Measurements from ENCODE around the gene KANK3.
"Not testable (repeated sequence)": the region's sequence is repeated elsewhere in the genome, so short reads cannot be mapped to it uniquely, and the experiment has no call there.

KANK3 gene

DNA sequence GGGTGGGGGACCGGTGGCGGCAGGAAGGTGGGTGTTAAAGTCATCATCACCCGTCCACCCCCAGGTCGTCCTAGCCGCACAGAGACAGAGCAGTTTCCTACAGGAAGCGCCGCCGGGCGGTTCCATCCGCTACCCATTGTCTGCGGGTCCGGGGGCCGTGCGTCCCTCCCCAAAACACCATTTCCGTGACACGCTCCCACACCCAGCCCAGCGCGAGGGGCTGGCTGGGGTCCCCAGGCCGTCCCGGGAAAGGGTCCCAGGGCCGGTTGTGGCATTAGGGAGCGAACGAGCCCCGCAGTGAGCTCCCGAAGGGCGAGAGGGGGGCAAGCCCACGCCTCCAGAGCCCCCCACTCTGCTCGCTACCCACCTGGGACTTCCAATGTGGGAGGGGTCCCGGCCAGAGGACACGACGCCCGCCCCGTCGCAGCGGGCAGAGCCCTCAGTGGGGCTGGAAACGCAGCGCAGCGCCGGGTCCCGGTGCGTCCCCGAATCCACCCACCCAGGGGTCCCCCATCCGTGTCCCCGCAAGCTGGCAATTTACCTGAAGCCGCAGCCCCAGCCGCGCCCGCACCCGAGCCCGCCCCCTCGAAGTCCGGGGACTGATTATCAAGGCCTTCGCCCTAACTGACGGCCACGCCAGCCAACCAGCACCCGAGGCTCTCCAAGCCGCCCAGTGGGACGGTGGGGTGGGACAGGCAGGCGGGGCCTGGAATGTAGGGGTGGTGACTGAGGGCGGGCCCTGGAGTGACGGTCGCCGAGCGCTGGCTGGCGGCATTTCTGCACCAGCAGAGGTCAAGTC is at the start of gene KANK3:
KANK3 (minus strand) TSS at position 579 of the 799 bp plus-strand sequence. CDS start 5,434 bp downstream, outside the sequence.
- peak; percentile 86 for DNase-seq

- no peak for DNase-seq
Measured at GRCh38 chr19:8392017-8392591, 49.0 kb upstream of the KANK3 start.

- no peak for DNase-seq
Measured at GRCh38 chr19:8391198-8392016, 48.3 kb upstream of the KANK3 start.

GRCh38 chr19:8390617-8390981 is 47.5 kb upstream of the KANK3 start:
- peak; percentile 98 for DNase-seq

- DNase-seq: peak; percentile 99
Measured at GRCh38 chr19:8389891-8390616, 47.0 kb upstream of the KANK3 start, which contains the start of gene RAB11B. RAB11B (plus strand) TSS chr19:8390360; CDS start chr19:8390417, 57 bp downstream.

DNA sequence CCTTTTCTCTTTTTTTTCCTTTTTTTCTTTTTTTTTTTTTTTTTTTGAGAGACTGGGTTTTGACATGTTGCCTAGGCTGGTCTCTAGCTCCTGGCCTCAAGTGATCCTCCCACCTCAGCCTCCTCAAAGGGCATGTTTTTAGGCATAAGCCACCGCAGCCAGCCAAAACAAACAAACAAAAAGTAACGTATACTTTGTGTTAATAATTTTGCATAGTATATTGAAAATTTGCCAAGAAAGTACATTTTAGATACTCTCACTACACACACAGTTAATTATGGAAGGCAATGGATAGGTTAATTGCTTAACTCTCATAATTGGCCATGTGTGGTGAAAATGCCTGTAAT is 45.5 kb upstream of the KANK3 start:
- DNase-seq: no peak

GRCh38 chr19:8387688-8388611 is 44.9 kb upstream of the KANK3 start:
- no peak for DNase-seq

DNA sequence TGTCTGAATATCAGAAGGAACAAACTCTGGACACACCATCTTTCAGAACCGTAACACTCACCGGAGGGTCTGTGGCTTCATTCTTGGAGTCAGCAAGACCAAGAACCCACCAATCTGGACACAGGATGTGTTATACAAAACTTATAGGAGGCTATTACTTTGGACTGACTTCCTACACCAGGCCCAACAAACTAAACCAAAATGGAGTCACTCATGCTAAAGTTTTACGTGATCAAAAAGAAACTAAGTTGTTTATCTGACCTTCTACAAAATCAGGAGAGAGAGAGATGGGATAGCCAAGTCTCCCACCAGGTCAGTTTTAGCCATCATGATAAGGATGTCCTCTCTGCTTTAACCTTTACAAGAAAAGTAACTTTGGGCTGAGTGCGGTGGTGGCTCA is 43.9 kb upstream of the KANK3 start:
- DNase-seq: no peak

DNA sequence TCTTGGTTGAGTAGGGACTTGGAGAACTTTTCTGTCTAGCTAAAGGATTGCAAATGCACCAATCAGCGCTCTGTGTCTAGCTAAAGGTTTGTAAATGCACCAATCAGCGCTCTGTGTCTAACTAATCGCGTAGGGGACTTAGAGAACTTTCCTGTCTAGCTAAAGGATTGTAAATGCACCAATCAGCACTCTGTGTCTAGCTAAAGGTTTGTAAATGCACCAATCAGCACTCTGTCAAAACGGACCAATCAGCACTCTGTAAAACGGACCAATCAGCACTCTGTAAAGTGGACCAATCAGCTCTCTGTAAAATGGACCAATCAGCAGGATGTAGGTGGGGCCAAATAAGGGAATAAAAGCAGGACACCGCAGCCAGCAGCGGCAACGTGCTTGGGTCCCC is 43.4 kb upstream of the KANK3 start:
- not testable (repeated sequence) for DNase-seq

DNA sequence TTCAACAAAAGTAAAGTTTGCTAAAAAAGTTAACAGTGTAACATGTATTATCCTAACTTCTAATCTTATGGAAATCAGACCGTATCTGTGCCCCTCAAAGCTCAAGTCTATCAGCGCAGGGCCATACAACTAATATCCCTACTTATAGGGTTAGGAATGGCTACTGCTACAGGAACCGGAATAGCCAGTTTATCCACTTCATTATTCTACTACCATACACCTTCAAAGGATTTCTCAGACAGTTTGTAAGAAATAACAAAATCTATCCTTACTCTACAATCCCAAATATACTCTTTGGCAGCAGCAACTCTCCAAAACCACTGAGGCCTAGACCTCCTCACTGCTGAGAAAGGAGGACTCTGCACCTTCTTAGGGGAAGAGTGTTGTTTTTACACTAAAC is 42.5 kb upstream of the KANK3 start:
- DNase-seq: not testable (repeated sequence)

DNA sequence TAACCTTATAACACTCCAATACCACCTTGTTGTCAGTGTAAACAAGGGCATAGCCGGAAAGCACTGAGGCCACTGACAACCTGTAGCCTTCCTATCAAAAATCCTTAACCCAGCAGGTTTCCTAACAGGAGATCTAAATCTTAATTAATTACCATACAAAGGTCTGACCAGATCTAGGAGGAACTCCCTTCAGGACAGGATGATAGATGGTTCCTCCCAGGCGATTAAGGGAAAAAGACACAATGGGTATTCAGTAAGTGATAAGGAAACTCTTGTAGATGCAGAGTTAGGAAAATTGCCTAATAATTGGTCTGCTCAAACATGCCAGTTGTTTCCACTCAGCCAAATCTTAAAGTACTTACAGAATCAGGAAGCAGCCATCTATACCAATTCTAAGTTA is 42.0 kb upstream of the KANK3 start:
- not testable (repeated sequence) for DNase-seq

DNA sequence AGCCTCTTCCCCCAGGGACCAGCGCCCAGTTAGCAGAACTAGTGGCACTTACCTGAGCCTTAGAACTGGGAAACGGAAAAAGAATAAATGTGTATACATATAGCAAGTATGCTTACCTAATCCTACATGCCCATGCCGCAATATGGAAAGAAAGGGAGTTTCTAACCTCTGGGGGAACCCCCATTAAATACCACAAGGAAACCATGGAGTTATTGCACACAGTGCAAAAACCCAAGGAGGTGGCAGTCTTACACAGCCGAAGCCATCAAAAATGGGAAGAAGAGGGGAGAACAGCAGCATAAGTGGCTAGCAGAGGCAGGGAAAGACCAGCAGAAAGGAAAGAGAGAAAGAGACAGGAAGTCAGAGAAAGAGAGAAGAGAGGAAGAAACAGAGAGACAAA is 41.5 kb upstream of the KANK3 start:
- DNase-seq: not testable (repeated sequence)

- not testable (repeated sequence) for DNase-seq
Measured at GRCh38 chr19:8379156-8379891, 36.3 kb upstream of the KANK3 start.

DNA sequence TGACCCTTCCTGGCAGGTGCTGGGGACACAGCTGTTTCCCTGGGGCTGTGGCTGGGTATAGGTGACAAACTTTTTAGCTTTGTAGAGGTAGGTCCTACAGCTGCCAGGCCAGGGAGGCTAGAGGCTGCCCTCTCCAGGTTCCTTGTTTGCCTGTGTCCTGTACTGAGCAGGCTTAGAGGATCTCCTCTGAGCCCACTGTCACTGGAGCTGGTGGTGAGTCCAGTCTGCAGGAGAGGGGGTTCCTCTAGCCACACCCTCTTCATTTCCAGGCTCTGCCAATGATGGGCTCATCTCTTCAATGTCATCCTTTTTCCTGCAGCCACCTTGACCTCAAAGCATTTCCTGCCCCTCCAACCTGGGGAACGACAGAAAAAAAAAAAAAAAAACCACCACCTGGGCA is 34.5 kb upstream of the KANK3 start:
- no peak for DNase-seq

- not testable (repeated sequence) for DNase-seq
Measured at GRCh38 chr19:8376373-8376974, 33.4 kb upstream of the KANK3 start.

- not testable (repeated sequence) for DNase-seq
Measured at GRCh38 chr19:8375766-8376165, 32.7 kb upstream of the KANK3 start.

DNA sequence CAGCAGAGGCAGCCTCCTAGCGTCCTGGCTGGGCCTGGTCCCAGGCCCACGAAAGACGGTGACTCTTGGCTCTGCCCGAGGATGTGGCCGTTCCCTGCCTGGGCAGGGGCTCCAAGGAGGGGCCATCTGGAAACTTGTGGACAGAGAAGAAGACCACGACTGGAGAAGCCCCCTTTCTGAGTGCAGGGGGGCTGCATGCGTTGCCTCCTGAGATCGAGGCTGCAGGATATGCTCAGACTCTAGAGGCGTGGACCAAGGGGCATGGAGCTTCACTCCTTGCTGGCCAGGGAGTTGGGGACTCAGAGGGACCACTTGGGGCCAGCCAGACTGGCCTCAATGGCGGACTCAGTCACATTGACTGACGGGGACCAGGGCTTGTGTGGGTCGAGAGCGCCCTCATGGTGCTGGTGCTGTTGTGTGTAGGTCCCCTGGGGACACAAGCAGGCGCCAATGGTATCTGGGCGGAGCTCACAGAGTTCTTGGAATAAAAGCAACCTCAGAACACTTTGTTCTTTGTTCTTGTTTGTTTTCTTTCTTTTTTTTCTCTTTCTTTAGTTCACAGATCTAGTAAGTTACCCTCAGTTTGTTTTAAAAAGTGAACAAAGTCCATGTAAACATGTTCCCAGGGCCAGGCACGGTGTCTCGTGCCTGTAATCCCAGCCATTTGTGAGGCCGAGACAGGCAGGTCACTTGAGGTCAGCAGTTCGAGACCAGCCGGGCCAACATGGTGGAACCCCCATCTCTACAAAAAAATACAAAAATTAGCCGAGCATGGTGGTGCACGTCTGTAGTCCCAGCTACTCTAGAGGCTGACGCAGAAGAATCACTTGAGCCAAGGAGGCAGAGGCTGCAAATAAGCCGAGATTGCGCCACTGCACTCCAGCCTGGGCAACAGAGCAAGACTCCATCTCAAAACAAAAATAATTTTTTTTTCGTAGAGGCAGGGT is 31.1 kb upstream of the KANK3 start:
- no peak for DNase-seq

DNA sequence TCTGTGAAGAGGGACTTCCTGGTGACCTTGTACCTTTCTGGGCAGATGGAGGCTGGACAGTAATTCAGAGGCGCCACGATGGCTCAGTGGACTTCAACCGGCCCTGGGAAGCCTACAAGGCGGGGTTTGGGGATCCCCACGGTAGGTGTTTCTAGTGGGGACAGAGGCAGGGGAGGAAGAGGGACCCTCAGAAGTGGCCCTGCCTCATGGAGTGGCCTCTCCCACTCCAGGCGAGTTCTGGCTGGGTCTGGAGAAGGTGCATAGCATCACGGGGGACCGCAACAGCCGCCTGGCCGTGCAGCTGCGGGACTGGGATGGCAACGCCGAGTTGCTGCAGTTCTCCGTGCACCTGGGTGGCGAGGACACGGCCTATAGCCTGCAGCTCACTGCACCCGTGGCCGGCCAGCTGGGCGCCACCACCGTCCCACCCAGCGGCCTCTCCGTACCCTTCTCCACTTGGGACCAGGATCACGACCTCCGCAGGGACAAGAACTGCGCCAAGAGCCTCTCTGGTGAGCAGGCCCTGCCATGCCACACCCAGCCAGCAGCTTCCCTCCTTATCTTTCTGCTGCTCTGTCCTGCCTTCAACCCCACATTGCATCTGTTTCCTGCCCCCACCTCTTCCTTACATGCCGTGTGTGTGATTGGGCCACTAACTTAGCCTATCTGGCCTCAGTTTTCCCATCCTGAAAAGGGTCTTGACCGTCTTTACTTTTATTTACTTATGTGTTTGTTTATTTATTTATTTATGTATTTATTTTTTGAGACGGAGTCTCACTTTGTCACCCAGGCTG is 28.1 kb upstream of the KANK3 start:
- no peak for DNase-seq

Data from right forelimb (tissue), 1 donor.